ENCODE data around the gene ANTXRL.

- TF ChIP-seq POLR2AphosphoS5 (IDR thresholded peaks at IDR 0.05) (no peak), CTCF (IDR thresholded peaks at IDR 0.05) (no peak), POLR2A (IDR thresholded peaks at IDR 0.05) (no peak)
Observed at GRCh38 chr10:46254467-46254866, 32.3 kb upstream of the ANTXRL start.

Data from suprapubic skin (tissue), 4 donors.